Measurements from ENCODE around the gene GRIK1.
"Not testable (repeated sequence)": the region's sequence is repeated elsewhere in the genome, so short reads cannot be mapped to it uniquely, and the experiment has no call there.

GRIK1 gene

DNA sequence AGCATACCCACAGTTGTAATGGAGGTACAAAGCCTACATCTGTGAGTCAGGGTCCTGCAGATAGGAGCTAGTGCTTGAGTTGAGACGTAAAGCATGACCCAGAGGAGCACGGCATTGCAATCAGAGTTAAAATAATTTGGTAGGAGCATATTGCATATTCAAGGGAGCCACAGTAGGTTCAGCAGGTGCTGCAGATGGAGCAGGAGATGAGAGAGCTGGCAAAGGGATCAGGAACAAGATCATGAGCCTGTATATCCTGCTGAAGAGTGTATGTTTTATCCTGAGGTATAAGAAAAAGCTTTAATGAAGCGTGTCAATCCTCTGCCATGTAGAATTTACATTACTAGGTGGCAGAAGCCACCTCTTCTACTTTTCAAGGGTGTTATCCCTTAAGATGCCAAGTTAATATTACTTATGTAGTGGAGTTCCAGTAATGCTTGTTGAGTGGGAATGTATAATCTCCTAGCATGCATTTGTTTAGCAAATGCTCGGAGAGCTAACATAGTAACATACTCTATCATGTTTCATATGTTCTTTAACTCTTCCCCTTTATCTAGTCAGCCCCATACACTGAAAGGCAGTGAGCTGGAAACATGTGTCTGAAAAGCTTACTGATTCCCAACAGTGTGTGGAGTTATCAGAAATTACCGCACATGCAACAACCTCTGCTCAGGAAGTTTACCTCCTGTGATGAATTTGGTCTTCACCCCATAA is 300.3 kb downstream of the GRIK1 start:
- no peak for DNase-seq

DNA sequence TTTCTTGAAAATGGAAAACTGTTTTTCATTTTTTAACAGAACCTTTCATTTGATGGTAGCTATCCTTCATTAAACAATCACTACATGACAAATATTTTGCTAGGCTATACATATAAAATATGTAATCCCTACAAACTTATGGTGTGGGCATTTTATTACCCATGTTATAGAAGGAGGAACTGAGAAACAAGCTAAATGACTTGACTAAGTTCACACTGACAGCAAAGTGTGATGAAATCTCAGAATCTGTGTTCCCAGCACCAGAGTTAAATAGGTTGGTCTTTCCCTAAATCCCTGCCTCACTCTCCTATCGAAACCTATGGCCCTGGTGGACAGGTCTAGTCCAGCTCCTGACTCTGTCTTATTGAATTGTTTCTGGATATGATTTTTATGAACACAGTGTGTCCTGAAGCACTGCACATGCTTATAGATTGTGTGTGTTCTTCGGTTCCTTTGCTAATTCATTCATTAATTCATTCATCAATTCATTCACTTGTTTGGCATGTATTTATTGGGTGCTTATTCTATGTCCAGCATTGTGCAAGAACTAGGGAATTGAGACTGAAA is 301.0 kb downstream of the GRIK1 start:
- no peak for DNase-seq

DNA sequence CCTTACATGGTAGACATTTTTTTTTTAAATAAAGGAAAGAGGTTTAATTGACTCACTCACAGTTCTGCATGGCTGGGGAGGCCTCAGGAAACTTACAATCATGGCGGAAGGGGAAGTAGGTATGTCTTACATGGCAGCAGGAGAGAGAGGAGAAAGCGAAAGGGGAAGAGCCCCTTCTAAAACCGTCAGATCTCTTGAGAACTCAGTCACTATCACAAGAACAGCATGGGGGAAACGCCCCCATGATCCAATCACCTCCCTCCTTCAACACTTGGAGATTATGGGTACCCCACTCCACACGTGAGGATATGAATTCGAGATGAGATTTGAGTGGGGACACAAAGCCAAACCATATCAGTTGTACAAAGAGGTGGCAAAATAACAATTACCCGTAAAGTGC is 301.7 kb downstream of the GRIK1 start:
- DNase-seq: no peak

DNA sequence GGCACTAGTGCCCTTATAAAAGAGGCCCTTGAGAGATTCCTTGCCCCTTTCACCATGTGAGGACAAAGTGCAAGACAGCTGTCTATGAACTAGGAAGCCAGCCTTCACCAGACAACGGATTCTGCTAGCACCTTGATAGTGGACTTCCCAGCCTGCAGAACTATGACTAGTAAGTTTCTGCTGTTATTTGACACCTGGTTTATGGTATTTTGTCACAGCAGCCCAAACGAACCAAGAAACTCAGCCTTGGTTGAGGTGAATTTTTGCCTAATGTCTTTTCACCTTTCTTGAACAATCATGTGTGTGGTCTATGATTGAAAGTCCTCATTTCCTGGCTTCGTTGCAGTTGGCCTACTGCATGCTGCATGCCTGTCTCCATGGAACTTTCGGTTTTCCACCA is 302.2 kb downstream of the GRIK1 start:
- DNase-seq: no peak

DNA sequence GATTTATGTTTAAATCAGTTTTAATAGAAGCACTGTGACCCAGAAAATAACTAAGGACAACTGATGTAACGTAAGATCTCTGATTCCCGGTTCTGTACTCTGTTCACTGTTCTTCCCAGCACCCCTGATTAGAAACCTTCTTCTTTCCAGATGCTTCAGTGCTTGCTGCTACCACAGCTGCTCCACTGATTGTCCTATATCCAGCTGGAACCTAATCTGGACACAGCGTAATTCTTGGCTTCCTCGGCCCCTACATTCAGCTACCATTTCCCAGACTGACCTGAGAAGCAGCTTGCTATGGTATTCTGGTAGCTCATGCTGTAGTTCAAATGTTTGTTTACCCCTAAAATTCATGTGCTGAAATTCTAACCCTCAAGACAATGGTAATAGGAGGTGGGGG is 302.7 kb downstream of the GRIK1 start:
- no peak for DNase-seq

DNA sequence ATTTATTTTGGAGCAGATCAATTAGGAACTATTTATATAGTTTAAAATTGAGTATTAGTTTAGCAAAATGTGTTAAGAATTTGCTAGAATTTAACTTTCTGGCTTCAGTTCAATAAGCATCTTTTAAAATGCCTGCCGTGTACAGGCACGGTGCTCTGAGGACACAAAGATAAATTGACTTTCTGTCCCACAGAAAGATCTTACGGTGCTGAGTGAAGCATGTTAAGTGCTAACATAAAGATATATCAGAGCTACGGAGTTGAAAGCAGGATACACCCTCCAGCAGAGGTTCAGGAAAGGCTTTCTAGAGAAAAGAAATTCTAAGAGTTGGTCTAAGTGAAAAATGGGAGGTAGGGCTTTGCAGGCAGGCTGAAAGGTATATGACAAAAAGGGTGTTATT is 305.4 kb downstream of the GRIK1 start:
- no peak for DNase-seq

DNA sequence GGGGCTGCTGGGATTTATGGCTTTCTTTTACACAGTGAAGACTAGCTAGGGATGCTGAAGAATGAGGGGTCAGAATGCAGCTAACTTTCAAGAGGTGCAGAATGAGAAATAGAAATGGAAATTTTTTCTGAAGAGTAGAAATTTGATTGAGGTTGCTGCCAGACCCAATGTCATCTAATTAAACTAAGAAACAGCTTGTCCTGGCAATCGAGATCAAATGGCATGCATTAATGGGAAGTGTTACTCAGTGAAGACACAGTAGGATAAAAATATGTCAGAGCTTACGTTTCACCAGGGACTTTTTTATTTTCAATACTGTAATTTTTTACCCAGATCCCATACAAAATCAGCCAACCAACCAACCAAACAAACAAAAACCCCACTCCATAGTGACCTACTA is 306.0 kb downstream of the GRIK1 start:
- no peak for DNase-seq

DNA sequence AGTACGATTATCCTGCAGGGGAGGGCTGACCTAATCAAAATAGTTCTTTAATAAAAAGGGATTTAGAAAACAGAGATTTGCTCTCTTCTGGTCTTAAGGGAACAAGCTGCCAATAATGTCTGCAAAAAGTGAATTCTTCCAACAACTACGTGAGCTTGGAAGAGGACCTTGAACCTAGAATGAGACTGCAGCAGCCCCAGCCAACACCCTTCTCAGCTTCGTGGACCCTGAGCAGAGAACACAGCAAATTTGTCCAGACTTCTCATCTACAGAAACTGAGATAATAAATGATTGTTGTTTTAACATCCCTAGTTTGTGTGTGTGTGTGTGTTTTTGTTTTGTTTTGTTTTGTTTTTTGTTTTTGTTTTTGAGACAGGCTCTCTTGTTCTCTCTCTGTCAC is 309.4 kb downstream of the GRIK1 start:
- no peak for DNase-seq

DNA sequence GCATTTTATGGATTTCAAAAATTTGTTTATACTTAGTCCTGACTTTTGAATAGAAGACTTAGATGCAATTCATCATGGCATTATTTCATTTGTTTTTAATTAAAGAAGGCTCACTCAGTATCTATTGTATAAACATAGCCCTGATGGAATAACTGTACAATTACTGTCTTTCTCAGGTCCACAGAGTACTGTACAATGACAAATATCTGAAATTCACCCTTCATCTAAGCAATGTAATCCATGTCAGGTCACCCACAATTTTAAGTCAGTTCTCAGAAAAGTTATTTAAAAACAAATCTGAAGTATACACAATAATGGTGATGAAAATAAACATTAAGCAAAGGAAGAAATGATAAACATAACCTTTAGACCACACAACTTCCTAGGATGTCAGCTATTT is 311.9 kb downstream of the GRIK1 start:
- no peak for DNase-seq

DNA sequence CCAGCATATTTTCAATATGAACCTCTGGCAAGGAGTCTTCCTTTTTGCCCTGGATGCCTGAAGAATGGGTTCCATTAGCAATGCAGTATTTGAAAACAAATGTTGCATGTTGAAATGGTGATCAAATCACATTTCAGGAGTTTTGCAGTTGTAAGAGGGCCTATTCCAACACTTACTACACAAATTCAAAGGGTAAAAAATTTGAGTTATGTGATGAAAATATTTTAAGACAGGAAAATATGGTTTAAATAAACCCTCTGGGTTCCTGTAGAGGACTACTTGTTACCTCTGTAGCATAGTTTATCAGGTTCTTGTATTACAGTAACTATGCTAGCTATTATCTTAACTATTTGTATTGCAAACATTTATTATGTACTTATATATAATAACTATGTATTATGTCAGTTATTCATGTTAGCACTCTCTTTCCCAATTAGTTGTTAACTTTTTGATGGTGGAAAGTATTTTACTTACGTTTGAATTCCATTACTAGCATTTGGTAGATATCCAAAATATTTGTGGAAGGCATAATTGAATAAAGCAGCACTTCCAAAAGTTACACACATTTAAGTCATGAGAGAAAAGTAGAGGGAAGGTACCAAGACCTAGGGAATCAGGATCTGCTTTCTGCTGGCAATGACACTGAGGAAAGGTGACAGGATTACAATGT is 312.9 kb downstream of the GRIK1 start:
- no peak for DNase-seq

DNA sequence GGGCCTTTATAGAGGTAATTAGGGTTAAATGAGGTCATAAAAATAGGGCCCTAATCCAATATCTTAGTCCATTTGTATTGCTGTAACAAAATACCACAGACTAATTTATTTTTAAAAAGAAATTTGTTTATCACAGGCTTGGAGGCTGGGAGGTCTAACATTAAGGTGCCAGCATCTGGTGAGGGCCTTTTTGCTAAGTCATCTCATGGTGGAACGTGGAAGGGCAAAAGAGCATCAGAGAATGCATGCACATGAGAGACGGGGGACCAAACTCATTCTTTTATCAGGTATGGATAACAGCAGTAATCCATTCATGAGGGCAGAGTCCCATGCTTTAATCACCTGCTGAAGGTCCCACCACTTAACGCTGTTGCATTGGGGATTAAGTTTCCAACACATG is 313.8 kb downstream of the GRIK1 start:
- DNase-seq: no peak

DNA sequence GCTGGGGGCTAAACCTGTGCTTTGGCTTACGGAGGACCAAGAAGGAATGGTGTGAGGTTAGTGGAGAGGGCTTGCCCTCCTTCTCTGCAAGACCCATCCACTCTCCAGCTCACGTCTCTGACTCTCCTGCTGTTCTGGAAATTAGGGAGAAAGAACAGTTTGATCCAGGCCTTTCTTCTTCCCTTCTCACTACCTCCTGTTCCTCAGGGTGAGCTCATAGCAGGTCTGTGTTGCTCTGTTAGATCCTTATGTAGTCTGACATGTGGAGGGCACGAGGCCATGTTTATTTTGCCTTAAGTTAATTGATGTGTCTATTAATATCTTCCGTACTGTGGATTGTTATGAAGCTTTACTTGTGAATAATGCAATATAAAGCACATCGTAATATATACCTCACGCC is 315.0 kb downstream of the GRIK1 start:
- no peak for DNase-seq

DNA sequence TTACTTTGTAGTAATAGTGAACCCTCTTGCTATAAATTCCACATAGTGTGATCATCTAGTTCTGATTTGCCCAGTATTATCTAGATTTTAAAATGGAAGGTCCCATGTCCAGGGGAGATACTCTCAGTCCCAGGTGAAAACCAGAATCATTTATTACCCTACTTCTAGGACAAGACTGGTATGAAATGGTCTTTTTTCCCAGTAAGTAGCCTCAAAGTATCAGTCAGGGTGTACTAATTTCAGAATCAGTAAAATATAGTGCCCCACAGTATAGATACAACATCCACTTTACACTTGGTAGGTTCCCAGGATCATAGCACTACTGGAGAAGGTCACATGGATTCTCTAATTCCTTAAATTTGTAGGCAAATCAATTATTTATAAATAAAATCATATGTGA is 318.3 kb downstream of the GRIK1 start:
- DNase-seq: no peak

DNA sequence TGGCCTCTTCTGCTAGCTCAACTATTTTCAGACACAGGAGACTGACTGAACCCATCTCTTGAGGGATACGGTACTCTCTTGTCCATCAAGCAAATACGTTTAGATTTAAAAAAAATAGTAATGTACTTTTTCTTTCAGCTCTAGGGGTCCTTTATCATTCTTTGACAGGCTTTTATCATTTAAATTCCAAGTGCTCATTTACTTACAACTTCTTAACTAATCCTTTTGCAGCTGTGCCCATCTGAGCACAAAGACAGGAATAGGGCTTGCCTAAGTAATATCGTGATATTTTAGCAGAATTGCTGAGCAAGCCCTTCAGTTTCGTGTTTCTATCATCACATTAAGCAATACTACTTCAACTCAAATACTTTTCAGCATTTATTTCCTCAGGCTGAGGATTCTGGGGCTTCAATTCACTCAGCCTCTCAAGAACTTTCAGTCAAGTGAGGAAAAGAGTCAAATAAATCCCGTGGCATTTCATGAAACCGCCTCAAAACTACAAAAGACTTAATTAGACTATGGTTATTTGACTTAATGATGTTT is 323.5 kb downstream of the GRIK1 start:
- DNase-seq: no peak

DNA sequence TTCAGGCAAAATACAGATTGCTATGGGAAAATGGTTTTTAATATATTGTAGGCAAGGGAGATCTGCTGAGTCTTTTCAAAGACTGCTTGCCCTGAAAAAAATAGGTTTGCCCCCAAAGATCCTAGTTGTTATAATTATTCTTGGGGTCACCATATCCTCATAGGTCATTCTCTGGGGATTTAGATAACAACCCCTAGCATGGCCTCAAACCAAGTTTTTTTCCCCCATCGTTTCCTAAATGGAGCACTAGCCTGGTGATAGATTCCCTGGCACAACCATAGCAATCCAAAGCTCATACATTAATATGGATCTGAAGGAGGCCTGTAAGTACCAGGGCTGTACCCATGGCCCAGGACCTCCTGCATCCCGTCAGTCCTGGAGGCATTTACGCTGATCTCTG is 325.9 kb downstream of the GRIK1 start:
- DNase-seq: no peak

DNA sequence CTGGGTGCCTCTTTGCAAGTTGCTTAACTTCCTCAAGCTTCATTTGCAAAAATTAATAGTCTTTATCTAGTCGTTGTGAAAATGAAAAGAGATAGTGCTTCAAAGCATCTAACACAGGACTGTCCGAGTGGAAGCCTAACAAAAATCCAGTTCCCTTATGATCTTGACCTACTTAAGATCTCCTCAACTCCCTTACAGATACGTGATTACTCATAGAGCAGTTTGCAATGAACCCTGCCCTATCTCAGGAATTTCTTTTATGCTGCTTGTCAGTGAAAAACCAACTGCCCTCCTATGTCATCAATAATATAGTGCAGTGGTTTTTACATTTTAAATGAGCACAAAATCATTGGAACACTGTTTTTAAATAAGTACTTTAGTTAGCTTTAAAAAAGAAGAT is 326.8 kb downstream of the GRIK1 start:
- DNase-seq: no peak

DNA sequence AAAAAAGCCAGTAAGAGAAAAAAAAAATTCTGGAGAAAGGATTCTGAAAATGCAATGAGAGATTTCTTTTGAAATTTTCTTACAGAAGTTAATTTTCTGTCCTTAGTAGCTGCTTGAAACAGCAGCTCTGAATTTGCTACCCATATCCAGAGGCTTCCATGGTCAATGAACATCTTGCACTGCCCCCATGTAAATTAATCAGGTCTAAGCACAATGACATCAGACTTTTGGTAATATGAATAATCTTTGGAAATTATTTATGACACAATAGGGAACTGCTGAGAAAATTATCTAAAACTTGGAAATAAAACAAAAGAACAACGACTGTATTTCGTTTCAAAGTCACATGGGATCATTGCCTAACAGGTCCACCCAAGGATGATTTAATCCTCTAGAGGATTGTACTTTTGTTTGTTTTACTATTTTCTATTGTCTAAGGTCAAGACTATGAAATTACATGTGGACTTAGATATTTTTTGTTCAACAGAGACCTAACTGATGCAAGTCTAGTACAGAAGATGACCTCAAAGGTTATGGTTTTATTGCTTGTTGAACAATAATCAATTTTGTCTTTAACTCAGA is 328.9 kb downstream of the GRIK1 start:
- no peak for DNase-seq

DNA sequence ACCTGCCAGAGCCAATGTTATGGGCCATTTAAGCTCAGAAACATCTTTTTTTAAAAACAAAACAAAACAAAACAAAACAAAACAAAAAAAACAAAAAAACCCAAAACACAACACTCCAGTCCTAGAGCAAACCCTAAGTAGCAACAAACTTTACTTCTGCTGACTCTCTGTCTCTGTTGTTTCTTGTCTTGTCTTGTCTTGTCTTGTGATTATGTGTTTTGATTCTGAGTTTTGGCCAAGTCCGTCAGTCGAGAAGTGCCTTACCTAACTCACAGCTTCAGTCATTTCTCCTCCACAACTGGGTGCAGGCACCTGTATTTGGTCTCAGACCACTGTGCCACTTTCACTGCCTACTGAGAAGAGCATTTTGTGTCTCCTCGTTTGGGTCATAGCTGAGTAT is 333.2 kb downstream of the GRIK1 start:
- no peak for DNase-seq

DNA sequence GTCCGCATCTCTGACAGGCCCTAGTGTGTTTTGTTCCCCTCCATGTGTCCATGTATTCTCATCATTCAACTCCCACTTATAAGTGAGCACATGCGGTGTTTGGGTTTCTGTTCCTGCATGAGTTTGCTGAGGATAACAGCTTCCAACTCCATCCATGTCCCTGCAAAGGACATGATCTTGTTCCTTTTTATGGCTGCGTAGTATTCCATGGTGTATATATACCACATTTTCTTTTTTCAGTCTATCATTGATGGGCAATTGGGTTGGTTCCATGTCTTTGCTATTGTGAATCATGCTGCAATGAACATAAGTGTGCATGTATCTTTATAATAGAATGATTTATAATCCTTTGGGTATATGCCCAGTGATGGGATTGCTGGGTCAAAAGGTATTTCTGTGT is 334.6 kb downstream of the GRIK1 start:
- not testable (repeated sequence) for DNase-seq

DNA sequence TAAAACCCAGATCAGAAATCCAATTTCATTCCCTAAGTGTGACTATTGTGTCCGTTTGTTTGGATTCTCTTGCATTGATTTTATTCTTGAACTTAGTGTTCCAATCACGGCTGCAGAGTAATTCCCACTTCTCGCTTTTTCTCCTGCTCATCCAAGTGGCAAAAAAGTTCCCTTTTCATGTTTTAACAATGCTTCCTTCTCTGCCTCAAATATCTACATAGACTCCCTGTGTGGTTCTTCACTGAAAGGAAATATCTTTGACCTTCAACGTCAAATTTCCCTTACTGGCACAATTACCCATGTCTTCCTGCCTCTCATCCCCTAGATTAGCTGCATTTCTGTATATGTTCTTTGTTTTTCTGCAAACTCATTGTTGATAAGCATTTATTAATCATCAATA is 335.7 kb downstream of the GRIK1 start:
- no peak for DNase-seq

DNA sequence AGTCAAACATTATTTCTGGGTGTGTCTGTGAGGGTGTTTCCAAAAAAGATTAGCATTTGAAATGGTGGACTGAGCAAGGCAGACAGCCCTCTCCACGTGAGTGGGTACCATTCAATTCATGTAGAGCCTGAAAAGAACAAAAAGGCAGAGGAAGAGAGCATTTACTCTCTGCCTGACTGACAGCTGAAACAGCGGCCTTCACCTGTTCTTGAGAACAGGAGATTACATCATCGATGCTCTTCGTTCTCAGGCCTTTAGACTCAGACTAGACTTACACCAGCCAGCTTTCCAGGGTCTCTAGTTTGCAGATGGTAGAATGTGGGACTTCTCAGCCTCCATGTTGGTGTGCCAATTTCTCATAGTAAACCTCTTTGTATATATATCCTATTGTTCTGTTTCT is 338.7 kb downstream of the GRIK1 start:
- no peak for DNase-seq

DNA sequence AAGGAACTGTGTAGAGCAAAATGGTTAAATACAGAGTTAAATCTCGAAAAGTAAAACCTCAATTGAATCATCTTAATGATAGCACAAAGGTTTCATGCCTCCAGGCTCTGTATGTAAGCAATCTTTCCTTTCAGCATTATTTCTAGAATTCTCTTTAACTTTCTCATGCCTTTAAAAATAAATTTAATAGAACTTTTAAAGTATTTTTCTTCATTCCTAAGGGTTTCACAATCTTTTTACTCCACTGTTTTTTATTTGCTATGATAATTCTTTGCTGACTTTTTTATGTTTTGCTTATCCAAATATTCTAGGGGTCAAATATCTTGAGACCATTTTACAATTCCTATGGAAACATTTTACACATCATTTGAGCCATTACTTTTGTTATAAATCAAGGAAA is 353.1 kb downstream of the GRIK1 start:
- no peak for DNase-seq

DNA sequence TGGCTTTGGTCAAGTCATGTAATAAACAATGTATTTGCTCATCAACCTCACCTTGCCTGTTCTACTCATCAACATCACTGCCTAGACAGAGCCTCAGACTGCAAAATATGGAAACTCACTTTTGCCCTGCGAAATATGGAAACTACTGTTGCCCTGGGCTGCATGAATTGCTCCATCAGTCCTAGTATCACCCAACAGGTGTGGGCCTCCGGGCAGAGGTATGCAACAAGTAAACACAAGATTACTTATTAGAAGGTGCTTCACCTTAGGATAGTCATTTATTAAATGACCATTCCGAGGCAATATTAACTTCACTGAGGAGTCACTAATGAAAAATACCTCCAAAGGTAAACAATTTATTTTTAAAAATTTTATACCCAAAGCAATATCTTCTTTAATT is 354.3 kb downstream of the GRIK1 start:
- no peak for DNase-seq

DNA sequence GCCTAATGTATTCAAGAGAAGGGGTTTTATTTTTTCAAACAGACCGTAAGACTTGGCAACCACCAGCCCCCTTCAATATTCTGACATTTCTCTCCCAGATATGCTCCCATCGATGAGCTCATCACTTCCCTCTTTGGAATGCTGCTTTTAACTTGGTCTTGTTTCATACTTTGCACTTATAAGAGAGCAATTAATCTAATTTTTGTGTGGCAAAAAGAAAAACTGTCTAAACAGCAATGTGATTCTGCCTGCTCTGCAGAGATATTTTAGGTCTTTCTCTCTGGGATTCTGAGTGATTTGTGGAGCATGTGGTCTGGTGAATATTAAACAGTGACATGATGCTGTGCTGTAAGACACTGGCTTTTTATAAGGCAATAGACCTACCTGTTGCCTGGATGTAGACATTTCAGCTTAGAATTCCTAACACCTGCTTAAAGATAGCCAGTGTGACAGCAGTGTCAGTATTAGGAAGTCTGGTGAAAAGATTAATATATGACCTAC is 356.3 kb downstream of the GRIK1 start:
- no peak for DNase-seq
